H1 (cell line): ENCODE measurements around the gene GMFB. TPM values are rescaled to one million over a fixed set of nuclear protein-coding genes. Genes with fewer than 3 reads are reported as not detected.

Experiments
- SIRT6 ChIP-seq: IDR thresholded peaks from one replicate; pipeline ENCODE4 v1.7.1; 2012; ENCODE audit warnings: low read length, inconsistent platforms
- polyA plus RNA-seq, 7 experiments: library from polyadenylated mRNA; depleted of rRNA in 3 of 7; stranded (reverse) in 5 of 7; unstranded in 2 of 7; fragments of >200 nt in 5 of 7; fragments of 200-250 nt in 2 of 7; gene quantifications; 1 replicate in 5 of 7; 2 replicates in 1 of 7; 4 replicates in 1 of 7; pipeline versions ENCODE4 v1.2.1 to v1.2.3, GENCODE V29; 2011 to 2013; ENCODE audit warnings: missing spikeins in 2 of 7, mixed read lengths in 2 of 7
- total RNA-seq: library from RNA; stranded (reverse); fragmentation: NEBNext Ultra II Directional; extraction: Animal tissue kit (Norgen Biotek cat#: 25700); gene quantifications from 2 replicates; pipeline ENCODE4 v1.2.1, GENCODE V29; 2021
- TF ChIP-seq, protein P1 (sequence below): IDR thresholded peaks from 2 replicates; pipeline ENCODE4 v1.6.1; 2011; ENCODE audit warnings: low read depth, mild to moderate bottlenecking, low read length; ENCODE audit not compliant: insufficient read depth

Gene GMFB
- total and polyA plus RNA-seq, 2 of the 8 experiments (the other 6 are each of a cell fraction or from before 2014, with no cell fraction given): 17.9 to 77.3 TPM

- TF ChIP-seq, protein P1, sequence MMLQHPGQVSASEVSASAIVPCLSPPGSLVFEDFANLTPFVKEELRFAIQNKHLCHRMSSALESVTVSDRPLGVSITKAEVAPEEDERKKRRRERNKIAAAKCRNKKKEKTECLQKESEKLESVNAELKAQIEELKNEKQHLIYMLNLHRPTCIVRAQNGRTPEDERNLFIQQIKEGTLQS: no peak
- TF ChIP-seq SIRT6: no peak
These were observed 35.5 kb downstream of the GMFB start (continued) for GRCh38 chr14:54453252-54453651.
